Panc1 (cell line): ENCODE data around the gene PYGO2. TPM values are rescaled to one million over a fixed set of nuclear protein-coding genes. Genes with fewer than 3 reads are reported as not detected.

Source experiments
- ATAC-seq: fragments of 200-7000 bp; cut with Tn5 transposase; 2 replicates; pipeline ENCODE4 v1.9.1; 2020; ENCODE audit warnings: mild to moderate bottlenecking, moderate library complexity
- BruUV-seq: library from RNA; stranded (reverse); fragments of 400-500 nt; replicated peaks from 2 replicates; lab custom pipeline; 2021; lab: Mats Ljungman, UMichigan
- CTCF ChIA-PET: fragments of 300-600 bp; sonication (Branson Sonifier 250); formaldehyde crosslinking; loops from one replicate; lab custom pipeline; 2022; ENCODE audit warnings: antibody characterized with exemption; lab: Charles Lee
- POLR2A ChIA-PET: fragments of 300-600 bp; sonication (Branson Sonifier 250); formaldehyde crosslinking; loops from one replicate; lab custom pipeline; 2022; ENCODE audit warnings: antibody characterized with exemption; lab: Charles Lee
- DNase-seq: peaks from one replicate; pipeline ENCODE4 v3.0.0-alpha.2; 2010; ENCODE audit warnings: low read depth, low spot score
- H3K27ac ChIP-seq: 2 replicates; pipeline ENCODE4 v1.5.1; 2011; ENCODE audit warnings: mild to moderate bottlenecking, low read length, inconsistent platforms
- H3K27me3 ChIP-seq: fragments of 200-500 bp; sonication (Bioruptor generic); 2 replicates; pipeline ENCODE4 v1.6.0; 2014; ENCODE audit warnings: low read length, inconsistent platforms; ENCODE audit not compliant: control insufficient read depth, insufficient read depth
- H3K36me3 ChIP-seq: fragments of 200-500 bp; sonication (Bioruptor generic); 2 replicates; pipeline ENCODE4 v1.5.1; 2014; ENCODE audit warnings: inconsistent platforms, mild to moderate bottlenecking, low read length, moderate library complexity; ENCODE audit not compliant: control insufficient read depth, insufficient read depth
- H3K4me1 ChIP-seq: 2 replicates; pipeline ENCODE4 v1.5.1; 2011; ENCODE audit warnings: inconsistent platforms, mild to moderate bottlenecking, low read length, moderate library complexity; ENCODE audit not compliant: control insufficient read depth, insufficient read depth
- H3K4me3 ChIP-seq, 2 experiments: 2 replicates each; pipeline ENCODE4 v1.5.1; 2011 to 2012; ENCODE audit warnings: low read depth in 2 of 2, low read length in 2 of 2, mild to moderate bottlenecking in 2 of 2, inconsistent platforms in 1 of 2, moderate library complexity in 1 of 2
- H3K9me3 ChIP-seq: fragments of 200-500 bp; sonication (Bioruptor generic); 2 replicates; pipeline ENCODE4 v1.5.1; 2014; ENCODE audit warnings: low read depth, mild to moderate bottlenecking, inconsistent platforms, low read length, moderate library complexity; ENCODE audit not compliant: control insufficient read depth, insufficient read depth
- POLR2AphosphoS5 ChIP-seq: IDR thresholded peaks from 2 replicates; pipeline ENCODE4 v1.6.1; 2012; ENCODE audit warnings: mild to moderate bottlenecking, low read depth, low read length, moderate library complexity
- SIN3A ChIP-seq: IDR thresholded peaks from 2 replicates; pipeline ENCODE4 v1.6.1; 2012; ENCODE audit warnings: low read depth, mild to moderate bottlenecking, low read length, moderate library complexity, borderline replicate concordance; ENCODE audit not compliant: insufficient read depth
- TCF7L2 ChIP-seq: IDR thresholded peaks from 2 replicates; pipeline ENCODE4 v1.6.1; 2011; ENCODE audit warnings: mild to moderate bottlenecking, low read depth, low read length, inconsistent platforms
- in situ Hi-C: cut with HindIII; loops from 2 replicates; pipeline ENCODE4 v1.10.0; 2016; ENCODE audit warnings: low sequenced_read_pairs, low pct_unique_long_range_greater_than_20kb
- intact Hi-C: fragments of 100-400 bp; cut with micrococcal nuclease; formaldehyde crosslinking; loops from one replicate; pipeline ENCODE4 v1.10.0; 2022; ENCODE audit not compliant: unreplicated experiment
- total RNA-seq: library from RNA; stranded (reverse); gene quantifications from one replicate; pipeline ENCODE4 v1.2.1, GENCODE V29; 2021; ENCODE audit not compliant: unreplicated experiment
- TF ChIP-seq, protein P1 (sequence below), 2 experiments: IDR thresholded peaks; 2 replicates each; pipeline ENCODE4 v1.6.1; 2011 to 2012; ENCODE audit warnings: low read depth in 2 of 2, control low read depth in 1 of 2, low read length in 1 of 2, mild to moderate bottlenecking in 1 of 2, moderate library complexity in 1 of 2; ENCODE audit not compliant: insufficient read depth in 1 of 2
- TF ChIP-seq, protein P2 (sequence below): fragments of 450-650 bp; IDR thresholded peaks from 2 replicates; pipeline ENCODE4 v1.5.1; 2017; ENCODE audit warnings: mild to moderate bottlenecking

Gene PYGO2
- total RNA-seq, 1 experiment from 2014 or later, result 41.1 TPM

DNA sequence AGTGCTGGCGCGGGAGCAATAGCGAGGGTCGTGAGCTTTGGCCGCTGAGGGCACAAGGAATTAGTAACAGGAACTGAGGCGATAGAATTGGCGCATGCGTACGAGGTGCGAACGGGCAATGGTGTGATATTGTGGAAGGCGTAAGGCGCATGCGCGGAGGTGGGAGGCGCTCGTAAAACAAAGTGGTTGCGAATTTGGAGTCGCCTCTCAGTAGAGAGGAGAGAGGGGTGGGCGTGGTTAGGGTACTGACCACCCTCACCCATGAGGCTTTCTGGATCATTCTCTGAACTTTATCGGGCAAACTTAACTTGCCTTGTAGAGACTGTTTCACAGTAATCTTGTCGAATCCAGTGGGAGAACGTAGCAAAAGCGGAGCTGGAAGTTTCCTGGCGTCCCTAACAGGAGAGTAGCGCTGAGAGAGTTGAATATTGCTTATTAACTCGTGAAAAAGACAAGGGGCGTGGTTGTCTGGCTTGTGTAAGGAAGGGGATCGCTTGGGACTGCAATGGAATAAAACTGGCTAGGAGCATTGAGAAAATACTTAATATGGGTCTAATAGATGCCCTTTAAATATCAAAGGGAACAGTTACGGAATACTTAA, 13.3 kb upstream of the PYGO2 start:
- CTCF ChIA-PET, result interaction anchor here (1.0 kb wide), 1 partner anchor 42 kb away, joined by 3 read pairs; no protein-coding TSS in a partner anchor
- POLR2A ChIA-PET, result interaction anchor here (0.5 to 1.1 kb wide), 3 partner anchors 21 to 703 kb away, joined by 3 to 4 read pairs (median 3); no protein-coding TSS in a partner anchor
- Histone ChIP-seq H3K4me1 (peaks cover 44% of the 10 kb centered on the region), H3K27ac (peak overlapping the region; percentile 98), H3K27me3 (no peaks in the 10 kb centered on the region), H3K4me3 (peak overlapping the region; percentile 77 to 88), H3K9me3 (no peaks in the 10 kb centered on the region), H3K36me3 (peaks cover 11% of the 10 kb centered on the region)
- intact Hi-C loops, result no loop called here
- peak; percentile 98 for DNase-seq
- TF ChIP-seq SIN3A (no peak), POLR2AphosphoS5 (peak; percentile 87), TCF7L2 (peak; percentile 94)
- TF ChIP-seq, protein P1, sequence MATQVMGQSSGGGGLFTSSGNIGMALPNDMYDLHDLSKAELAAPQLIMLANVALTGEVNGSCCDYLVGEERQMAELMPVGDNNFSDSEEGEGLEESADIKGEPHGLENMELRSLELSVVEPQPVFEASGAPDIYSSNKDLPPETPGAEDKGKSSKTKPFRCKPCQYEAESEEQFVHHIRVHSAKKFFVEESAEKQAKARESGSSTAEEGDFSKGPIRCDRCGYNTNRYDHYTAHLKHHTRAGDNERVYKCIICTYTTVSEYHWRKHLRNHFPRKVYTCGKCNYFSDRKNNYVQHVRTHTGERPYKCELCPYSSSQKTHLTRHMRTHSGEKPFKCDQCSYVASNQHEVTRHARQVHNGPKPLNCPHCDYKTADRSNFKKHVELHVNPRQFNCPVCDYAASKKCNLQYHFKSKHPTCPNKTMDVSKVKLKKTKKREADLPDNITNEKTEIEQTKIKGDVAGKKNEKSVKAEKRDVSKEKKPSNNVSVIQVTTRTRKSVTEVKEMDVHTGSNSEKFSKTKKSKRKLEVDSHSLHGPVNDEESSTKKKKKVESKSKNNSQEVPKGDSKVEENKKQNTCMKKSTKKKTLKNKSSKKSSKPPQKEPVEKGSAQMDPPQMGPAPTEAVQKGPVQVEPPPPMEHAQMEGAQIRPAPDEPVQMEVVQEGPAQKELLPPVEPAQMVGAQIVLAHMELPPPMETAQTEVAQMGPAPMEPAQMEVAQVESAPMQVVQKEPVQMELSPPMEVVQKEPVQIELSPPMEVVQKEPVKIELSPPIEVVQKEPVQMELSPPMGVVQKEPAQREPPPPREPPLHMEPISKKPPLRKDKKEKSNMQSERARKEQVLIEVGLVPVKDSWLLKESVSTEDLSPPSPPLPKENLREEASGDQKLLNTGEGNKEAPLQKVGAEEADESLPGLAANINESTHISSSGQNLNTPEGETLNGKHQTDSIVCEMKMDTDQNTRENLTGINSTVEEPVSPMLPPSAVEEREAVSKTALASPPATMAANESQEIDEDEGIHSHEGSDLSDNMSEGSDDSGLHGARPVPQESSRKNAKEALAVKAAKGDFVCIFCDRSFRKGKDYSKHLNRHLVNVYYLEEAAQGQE (IDR thresholded peaks at IDR 0.05; ENCODE audit: insufficient read depth in 1 of 2, low read depth in 2 of 2, low read length in 1 of 2), result no peak
- TF ChIP-seq, protein P2, sequence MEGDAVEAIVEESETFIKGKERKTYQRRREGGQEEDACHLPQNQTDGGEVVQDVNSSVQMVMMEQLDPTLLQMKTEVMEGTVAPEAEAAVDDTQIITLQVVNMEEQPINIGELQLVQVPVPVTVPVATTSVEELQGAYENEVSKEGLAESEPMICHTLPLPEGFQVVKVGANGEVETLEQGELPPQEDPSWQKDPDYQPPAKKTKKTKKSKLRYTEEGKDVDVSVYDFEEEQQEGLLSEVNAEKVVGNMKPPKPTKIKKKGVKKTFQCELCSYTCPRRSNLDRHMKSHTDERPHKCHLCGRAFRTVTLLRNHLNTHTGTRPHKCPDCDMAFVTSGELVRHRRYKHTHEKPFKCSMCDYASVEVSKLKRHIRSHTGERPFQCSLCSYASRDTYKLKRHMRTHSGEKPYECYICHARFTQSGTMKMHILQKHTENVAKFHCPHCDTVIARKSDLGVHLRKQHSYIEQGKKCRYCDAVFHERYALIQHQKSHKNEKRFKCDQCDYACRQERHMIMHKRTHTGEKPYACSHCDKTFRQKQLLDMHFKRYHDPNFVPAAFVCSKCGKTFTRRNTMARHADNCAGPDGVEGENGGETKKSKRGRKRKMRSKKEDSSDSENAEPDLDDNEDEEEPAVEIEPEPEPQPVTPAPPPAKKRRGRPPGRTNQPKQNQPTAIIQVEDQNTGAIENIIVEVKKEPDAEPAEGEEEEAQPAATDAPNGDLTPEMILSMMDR, result no peak
- BruUV-seq, result no TSS peak
- in situ Hi-C loops, result no loop called here
- peak; percentile 54 for ATAC-seq

DNA sequence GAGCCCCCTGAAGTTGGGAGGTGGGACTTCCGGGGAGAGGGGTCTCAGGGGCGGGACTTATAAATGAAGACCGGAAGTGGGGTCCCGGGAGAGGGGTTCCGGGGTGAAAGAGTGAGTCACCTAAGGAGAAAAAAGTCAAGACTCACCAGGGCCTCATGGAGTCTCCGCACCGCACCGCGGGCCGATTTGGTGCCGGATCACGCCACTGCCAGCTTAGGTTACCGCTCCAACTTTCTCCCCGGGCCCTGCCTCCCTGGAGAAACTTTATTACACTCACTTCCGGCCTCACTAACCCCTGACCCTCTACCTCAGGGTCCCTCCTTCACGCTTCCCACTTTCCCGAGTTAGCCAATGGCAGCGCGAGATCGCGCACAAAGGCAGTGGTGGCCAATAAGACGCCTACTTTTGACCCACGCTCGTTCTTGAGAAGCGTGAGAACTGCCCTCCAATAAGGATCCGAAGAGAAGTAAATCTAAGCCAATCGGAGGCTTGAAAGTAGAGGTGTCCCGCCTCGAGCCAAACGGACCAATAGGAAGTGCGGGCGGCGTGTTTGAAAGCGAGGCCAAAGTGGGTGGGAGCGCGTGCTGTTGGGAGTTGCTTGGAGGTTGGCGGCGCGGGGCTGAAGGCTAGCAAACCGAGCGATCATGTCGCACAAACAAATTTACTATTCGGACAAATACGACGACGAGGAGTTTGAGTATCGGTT, 12.7 kb upstream of the PYGO2 start, which contains the start of gene CKS1B:
CKS1B (plus strand) TSS at position 580 of the 706 bp plus-strand sequence; CDS start at position 645, 65 bp downstream.
- Histone ChIP-seq H3K36me3 (peaks cover 8% of the 10 kb centered on the region), H3K4me1 (peaks cover 44% of the 10 kb centered on the region), H3K27ac (peak within 1 kb of the TSS; percentile 98), H3K27me3 (no peaks in the 10 kb centered on the region), H3K9me3 (no peaks in the 10 kb centered on the region), H3K4me3 (peak within 1 kb of the TSS; percentile 77 to 88)
- intact Hi-C loops (no loop called here), in situ Hi-C loops (no loop called here)
- peak; percentile 76 for TF ChIP-seq SIN3A
- TF ChIP-seq, protein P1 (IDR thresholded peaks at IDR 0.05; ENCODE audit: insufficient read depth in 1 of 2, low read depth in 2 of 2, low read length in 1 of 2), result no peak
- peak; percentile 79; the same call in 1 of the 2 replicates for TF ChIP-seq POLR2AphosphoS5
- TF ChIP-seq TCF7L2, result peak; percentile 100
- ATAC-seq, result peak; percentile 81
- CTCF ChIA-PET, result interaction anchor here (0.7 to 1.0 kb wide), 4 partner anchors 18 to 43 kb away, joined by 3 to 17 read pairs (median 3); no protein-coding TSS in a partner anchor
- POLR2A ChIA-PET, result interaction anchor here (0.5 to 1.2 kb wide), 6 partner anchors 8 to 702 kb away, joined by 3 to 15 read pairs (median 5); partner anchors contain the start of genes FLAD1 and PBXIP1
- peak; percentile 99 for DNase-seq
- BruUV-seq, result no TSS peak
